HG02840 (cell line): Measurements from ENCODE around the gene LDB1.

Experiments used
- ATAC-seq: cut with Tn5 transposase; IDR thresholded peaks from one replicate; pipeline ENCODE4 v1.9.1; 2021; ENCODE audit warnings: mild to moderate bottlenecking, moderate library complexity, moderate number of reproducible peaks; ENCODE audit not compliant: unreplicated experiment, low FRiP score

The LDB1 gene

DNA sequence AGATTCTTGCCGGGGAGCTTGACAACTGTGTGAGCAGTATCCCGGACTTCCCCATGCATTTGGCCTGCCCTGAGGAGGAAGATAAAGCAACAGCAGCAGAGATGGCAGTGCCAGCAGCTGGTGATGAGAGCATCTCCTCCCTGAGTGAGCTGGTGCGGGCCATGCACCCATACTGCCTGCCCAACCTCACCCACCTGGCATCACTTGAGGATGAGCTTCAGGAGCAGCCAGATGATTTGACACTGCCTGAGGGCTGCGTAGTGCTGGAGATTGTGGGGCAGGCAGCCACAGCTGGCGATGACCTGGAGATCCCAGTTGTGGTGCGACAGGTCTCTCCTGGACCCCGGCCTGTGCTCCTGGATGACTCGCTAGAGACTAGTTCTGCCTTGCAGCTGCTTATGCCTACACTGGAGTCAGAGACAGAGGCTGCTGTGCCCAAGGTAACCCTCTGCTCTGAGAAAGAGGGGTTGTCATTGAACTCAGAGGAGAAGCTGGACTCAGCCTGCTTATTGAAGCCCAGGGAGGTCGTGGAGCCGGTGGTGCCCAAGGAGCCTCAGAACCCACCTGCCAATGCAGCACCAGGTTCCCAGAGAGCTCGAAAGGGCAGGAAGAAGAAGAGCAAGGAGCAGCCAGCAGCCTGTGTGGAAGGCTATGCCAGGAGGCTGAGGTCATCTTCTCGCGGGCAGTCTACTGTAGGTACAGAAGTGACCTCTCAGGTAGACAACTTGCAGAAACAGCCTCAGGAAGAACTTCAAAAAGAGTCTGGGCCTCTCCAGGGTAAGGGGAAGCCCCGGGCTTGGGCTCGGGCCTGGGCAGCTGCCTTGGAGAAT lies 19.3 kb upstream of the LDB1 start:
- no peak for ATAC-seq

DNA sequence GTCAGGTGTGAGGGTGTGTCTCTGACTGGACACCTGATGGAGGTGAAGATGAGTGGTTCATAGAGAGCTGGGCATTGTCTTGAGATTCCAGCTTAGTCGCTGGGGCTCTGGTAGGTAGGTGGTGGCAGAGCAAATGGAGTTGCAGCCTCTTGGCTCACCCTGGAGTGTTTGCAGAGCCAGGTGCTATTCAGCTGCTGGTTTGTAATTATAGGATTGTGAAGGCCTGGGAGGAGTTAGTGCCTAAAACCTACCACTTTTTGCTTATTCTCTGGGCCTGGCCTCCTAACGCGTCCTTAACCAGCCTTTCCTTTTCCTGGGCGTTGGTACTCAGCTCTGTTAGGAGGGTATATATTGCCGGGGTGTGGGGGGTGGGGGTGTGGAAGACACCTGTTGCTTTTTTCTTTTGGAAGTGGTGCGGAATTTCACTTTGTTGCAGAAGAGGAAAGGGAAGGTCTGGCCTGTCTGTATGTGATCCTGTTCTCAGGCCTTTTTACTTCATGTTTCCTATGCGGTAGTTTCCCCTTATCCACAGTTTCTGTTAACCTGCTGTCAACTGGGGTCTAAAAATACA lies 15.9 kb upstream of the LDB1 start:
- ATAC-seq, result no peak

DNA sequence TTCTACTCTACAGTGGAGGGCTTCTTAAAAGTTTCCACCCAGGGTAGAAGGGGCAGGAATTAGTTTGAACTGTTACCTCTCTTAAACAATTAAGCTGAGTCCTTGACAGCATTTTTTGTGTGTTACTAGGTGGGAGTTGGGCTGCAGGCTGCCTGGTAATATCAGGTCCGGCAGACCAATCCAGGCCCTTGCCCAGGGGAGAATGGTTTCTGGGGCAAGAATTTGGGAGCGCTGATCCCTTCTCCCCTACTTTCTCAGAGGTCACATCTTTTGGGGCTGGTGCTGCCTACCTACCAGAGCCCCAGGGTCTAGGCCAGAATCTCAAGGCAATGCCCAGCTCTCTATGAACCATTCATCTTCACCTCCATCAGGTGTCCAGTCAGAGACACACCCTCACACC lies 14.2 kb upstream of the LDB1 start:
- ATAC-seq, result no peak

DNA sequence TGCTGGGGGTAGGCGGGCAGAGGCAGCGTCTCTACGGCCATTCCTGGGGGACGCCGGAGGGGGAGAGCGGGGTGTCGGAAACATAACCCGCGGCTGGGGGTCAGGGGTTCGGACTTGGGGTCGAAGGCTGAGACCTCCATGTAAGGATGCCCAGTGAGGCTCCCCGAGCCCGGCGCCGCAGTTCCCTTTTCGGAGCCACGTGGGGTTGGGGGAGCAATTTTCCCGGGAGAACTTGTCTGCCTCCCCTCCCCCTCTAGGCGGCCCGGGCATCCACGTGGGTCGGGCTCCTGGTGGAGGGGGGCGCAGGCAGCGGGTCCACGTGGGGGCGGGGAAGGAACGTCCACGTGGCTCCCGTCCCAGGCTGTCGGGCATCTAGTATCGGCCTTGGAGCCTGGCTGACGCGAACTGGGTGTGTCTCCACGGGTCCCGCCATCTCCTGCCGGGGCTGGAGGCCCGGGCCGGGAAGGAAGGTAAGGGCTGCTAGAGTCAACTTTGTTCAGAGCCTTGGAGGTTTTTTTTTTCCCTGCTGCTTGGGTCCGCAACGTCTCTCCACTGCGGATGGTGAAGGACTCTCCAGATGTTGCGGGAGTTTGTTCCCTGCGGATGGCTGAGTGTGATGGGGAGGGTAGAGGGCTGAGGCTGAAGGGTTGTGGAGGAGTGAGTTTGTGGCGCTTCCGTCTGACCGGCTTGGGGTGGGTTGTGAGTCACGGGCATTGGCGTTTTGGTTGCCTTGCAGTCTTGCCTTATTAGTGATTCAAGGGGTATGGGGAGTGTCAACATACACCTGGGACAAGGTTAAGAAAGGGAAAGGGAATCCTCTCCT lies 13.4 kb upstream of the LDB1 start:
- no peak for ATAC-seq

DNA sequence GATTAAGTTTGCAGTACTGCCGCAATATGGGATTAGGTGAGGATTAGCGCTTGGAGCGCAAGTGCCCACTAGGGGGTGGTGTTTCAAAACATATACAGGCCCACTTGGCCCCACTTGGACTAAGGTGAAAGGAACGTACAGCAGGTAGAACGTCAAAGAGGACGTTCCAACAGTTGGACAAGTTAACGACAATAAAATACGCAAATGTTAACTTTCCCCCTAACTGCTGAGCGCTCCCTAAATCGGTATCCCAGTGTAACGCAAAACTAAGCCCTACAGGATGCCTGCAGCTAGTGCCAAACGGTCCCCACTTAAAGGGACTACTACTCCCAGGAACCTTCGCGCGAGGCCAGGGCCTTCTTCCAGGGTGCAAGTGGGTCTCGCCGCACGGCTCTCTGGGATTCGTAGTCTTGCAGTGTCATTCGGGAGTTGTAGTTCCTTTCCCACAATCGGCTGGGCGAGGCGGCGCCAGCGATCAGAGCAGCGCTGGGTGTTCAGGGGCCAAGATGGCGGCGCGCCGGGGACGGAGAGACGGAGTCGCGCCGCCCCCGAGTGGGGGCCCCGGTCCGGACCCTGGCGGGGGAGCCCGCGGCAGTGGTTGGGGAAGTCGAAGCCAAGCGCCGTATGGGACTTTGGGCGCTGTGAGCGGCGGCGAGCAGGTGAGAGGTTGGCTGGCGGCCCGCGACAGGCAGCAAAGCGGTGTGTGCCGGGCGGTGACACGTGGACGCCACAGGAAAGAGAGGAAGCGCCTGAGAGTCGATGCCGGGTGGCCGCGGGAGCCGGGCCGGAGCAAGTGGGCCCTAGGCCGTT lies 12.6 kb upstream of the LDB1 start, which contains the start of gene PPRC1:
Gene PPRC1 (plus strand): TSS at position 478 of the 810 bp plus-strand sequence. CDS start 29 bp downstream, at position 507.
- ATAC-seq, result peak; percentile 93

DNA sequence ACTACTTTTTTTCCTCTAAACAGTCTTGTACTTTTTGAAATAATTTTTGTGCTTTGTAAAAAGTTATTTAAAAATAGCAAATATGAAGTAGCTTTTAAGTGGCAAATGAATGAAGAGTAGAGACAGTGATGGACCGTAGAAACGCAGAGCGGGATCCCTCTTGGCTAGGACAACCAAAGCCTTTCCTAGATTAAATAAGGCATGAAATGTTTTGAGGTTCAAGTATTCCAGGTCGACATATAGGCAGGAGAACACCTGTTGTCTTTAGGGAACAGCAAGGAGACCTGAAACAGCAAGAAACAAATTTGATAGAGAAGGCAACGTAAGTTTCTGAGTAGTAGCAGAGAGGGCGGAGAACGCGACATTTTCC lies 12.0 kb upstream of the LDB1 start:
- ATAC-seq, result no peak

DNA sequence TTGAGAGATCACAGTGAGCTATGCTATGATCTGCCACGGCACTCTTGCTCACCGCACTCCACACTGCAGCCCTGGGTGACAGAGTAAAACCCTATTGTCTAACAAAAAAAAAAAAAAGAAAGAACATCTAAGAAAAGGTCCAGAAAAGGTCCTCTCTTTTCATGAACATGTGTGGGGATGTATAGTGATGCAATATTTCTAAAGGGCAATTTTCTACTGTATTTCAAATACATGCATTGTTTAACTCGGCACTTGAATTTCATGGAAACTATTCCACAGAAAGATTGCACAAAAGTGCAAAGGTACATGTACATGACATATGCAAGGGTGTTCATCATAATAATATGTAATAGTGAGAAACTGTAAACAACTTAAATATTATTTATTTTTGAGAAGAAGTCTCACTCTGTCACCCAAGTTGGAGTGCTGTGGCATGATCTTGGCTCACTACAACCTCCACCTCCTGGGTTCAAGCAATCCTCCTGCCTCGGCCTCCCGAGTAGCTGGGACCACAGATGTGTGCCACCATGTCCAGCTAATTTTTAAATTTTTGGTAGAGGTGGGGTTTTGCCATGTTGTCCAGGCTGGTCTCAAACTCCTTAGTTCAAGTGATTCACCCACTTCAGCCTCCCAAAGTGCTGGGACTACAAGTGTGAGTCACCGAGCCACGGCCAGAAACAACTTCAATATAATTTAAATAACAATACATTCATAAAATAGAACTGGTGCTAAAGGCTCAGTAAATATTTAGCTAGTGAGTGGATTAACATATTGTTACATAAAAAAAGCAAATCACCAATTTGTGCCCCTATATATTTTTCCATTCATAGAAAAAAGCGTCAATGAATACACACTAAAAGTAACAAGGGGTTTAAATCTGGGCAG lies 11.4 kb upstream of the LDB1 start:
- no peak for ATAC-seq

DNA sequence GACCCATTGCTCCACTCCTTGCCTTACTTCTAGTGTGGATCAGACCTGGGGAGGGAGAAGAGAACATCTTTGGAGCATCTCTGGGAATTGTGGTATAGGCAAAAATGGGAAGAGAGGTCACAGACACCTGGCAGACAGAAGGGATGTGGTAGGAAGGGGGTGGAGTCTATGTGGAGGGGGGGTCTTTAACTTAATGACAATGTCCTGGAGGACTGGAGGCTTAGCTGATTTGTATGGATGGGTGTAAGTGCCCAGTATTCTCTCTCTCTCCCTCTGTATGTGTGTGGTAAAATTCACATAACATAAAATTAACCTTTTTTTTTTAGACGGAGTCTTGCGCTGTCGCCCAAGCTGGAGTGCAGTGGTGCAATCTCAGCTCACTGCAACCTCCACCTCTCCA lies 3.1 kb upstream of the LDB1 start:
- no peak for ATAC-seq

DNA sequence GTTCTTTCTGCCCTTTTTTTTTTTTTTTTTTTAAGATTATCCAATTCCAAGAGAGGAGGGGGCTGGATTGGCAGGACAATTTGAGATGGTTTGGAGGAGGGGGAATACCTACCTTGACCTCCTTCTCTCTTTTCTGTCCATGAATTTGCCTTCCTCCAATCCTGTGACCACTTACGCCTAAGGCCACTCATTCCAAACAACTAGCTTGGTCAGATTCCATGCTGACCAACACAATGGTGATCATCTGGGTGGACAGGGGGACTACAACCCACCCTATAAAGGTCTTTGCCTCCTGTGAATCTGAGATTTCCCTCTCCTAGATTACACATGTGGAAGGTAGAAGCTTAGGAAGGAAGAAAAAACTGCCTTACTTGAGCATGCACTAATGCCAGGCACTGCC lies 2.3 kb upstream of the LDB1 start:
- no peak for ATAC-seq

DNA sequence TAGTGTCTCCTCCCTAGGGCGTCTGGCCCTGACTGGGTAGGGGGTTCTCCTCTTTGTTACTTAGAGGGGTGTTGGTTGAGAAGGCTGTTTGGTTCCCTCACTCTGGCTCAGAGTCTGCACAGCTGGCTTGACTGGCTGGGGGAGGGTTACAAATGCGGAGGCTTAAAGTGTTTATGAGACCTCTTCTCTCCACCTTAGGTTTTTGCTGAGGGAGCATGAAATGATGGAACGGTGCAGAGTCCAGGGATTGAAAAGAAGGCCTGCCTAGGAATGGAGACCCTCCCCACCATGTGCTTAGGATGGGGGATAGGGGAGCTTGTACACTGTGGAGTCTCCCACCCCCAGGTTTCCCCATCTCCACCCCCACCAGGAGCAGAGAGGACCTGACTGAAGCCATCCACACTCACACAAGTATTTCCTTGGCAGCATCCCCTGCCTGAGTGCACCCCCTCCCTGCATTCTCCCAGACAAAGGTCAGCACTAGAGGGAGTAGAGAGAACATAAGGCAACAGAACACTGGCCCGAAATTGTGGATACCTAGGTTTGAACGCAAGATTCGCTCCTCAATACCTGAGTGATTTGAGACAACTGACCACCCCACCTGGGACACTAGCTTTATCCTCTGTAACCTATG lies 1.7 kb upstream of the LDB1 start:
- no peak for ATAC-seq

DNA sequence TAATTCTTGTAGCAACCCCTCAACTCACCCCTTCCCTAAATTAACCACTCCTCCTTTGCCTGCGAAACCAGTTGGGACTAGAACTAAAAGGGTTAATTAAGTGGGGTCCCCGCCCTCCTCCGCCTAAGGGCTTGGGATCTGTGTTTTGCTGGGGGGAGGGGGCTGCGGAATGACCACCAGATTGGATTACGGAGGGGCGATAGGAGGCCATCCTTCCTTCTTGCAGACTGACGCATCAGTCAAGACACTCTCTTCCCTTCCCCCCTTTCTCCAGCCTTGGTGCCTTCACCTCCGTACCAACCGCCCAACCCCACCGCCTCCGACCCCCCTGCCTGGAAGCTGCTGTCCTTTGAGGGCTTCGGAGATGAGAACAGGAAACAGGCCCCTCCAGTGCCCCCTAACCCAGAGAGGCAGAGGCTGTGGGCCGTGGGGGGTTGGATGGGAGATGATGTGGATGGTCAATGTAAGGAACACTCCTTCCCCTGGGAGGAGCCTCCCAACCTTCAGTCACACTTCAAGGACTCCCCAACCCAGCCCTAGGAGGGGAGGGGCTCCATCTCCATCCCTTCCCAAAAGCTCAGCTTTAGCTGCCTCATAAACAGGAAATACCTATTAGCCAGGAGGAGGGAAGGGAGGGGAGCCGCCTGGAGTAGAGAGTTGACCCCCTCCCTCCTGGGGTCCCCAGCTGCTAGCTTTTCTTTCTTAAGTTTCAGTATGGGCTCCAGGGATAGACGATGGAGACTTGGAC lies 997 bp upstream of the LDB1 start:
- ATAC-seq, result no peak

DNA sequence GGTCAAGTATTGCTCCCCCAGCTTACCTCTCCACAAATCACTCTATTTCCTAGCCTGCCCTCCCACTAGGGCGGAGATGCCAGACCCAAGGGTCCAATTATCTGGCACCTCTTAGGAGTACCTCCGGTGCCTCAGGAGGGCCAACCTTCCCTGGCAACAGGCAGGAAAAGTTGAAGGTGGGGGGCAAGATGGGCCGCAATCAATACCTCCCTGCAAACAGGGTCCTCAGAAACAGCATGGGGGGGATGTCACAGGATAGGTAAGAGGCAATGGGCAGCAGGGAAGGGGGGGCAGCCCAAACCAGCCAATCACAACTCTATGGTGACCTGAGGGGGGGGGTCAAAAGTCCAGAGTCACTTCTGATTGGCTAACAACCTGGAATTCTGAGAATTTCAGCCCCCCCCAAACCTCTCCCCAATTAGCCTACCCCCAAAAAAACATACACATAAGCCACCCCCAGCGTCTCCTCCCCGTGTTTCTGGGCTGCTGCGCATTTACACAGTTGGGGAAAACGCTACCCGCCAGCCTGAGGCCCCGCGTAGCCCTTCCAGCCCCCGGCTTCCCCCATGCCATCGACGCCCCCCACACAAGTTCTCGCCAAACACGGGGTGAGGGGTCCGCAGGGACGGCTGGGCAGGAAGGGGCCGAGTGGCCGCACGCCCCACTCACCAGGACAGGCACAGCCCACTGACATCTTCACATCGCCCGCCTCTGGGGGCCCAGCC lies 589 bp downstream of the LDB1 start:
- no peak for ATAC-seq

DNA sequence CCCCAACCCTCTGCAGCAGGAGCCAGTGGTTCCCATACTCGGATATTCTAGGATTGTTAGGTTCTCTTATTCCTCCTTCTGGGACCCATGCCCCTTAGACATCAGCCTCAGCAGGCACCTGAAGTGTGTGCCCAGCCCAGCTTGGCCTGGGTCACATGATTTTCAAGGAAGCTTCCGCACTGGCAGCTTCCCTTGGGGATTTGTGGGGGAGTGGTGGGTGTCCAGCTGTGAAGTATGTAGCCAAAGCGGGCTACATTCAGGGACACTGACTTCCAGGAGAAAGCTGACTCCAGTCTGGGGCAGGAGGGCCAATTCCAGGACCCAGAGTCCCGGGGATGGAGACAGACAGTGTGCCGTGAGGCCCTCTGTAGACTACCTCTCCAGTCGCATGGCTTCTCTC lies 1.3 kb downstream of the LDB1 start:
- no peak for ATAC-seq

DNA sequence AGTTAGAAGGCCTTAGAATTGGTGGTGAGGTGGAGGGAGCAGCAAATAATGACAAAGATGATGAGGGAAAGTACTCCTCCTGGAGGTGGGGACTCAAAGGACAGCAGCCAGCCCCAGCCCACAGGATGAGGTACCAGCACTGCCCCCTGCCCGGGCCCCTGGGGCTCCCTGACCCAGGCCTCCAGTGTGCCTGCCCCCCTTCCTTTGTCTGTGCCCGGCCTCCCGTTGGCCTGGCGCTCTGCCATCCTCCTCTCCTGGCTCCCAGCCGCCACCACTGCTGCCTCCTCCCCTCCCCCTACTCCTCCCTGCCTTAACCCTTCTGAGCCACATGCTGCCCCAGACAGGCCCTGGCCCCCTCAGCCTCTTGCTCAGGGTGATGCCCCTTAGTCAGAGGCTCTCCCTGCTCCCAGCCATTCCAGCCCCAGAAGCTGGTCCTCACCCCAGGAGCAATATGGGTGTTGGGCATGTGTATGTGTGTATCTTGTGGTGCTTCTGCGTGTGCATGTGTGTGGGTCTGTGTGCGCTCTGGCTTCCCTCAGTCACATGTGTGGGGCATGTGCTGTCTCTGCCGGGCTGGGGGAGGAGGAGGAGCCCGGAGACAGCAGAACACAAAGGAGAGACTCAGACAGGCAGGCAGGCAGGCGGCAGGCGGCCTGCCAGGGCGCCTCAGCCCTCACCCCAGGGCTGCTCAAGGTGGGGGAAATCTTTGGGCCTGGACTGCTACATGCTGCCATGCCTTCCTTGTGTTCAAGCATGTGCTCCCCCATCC lies 2.6 kb downstream of the LDB1 start:
- ATAC-seq, result no peak

DNA sequence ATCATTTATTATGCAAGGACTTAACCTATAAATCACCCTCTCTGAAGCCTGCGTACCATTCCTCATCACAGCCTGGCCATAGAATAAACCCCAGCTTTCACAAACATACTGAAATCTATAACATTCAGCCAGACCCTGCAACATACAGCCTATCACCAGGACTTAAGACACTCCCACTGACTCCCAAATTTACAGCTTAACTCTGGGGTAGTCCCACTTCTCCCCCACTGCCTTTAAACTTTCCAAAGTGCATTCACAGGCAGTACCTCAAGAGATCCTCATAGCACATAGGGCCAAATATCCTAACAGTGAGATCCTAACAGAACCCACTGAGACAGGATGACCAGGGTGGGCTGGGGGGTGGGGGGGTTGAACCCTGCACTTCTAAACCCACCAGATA lies 3.5 kb downstream of the LDB1 start:
- ATAC-seq, result no peak

DNA sequence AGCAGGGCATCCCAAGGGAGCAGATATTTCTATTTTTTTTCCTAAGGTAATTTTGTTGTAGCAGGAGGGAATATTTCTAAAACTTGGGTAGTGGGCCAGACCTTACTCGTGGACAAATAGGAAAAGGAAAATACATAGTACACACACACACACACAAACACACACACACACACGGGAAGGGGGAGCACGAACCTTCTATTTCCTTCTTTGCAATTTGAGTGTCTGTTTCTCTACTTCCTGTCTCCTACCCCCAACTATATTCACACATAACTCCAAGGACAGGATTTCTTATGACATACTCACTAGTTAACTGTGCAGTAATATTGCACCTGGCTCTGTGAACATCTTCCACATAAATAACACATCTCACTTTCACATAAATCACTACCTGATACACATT lies 4.4 kb downstream of the LDB1 start:
- no peak for ATAC-seq
